ENCODE results near the gene WDSUB1. TPM values are rescaled to one million over a fixed set of nuclear protein-coding genes. Genes with fewer than 3 reads are reported as not detected.

The WDSUB1 gene
- total RNA-seq, 1 experiment from 2014 or later: 7.7 TPM

DNA sequence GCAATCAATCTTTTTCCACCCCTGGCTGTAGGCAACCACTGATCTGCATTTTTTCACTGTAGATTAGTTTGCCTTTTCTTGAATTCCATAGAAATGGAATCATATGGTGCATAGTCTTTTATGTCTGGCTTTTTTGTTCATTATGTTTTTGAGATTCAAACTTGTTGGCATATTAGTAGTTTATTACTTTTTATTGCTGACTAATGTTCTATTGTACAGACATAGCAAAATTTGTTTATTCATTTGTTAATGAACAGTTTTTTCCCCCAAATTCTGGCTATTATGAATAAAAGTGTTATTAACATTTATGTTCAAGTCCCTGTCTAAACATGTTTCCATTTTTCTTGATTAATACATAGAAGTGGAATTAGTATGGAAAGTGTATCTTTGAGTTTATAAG lies 21.4 kb upstream of the WDSUB1 start:
- POLR2A ChIA-PET: no interaction called here
- intact Hi-C loops (cut with micrococcal nuclease; ENCODE audit: unreplicated experiment): no loop called here
- CTCF ChIA-PET: no interaction called here
- BruUV-seq (replicated peaks): no TSS peak
- Histone ChIP-seq H3K4me1 (ENCODE audit: control insufficient read depth, insufficient read depth, low read length) (no peaks in the 10 kb centered on the region), H3K36me3 (ENCODE audit: control insufficient read depth, insufficient read depth, low read length) (no peaks in the 10 kb centered on the region), H3K4me3 (ENCODE audit: low read depth in 2 of 2, low read length in 2 of 2) (no peak overlapping the region), H3K27me3 (ENCODE audit: control insufficient read depth, insufficient read depth, low read length) (no peaks in the 10 kb centered on the region), H3K27ac (ENCODE audit: low read length) (no peak overlapping the region), H3K9me3 (ENCODE audit: control insufficient read depth, insufficient read depth, low read depth, low read length) (no peaks in the 10 kb centered on the region)
- DNase-seq (ENCODE audit: low read depth, low spot score): no peak
- TF ChIP-seq SIN3A (IDR thresholded peaks at IDR 0.05; ENCODE audit: borderline replicate concordance, insufficient read depth, low read depth, low read length): no peak
- TF ChIP-seq REST (IDR thresholded peaks at IDR 0.05; ENCODE audit: insufficient read depth in 1 of 2, low read depth in 2 of 2, low read length in 1 of 2): no peak
- TF ChIP-seq POLR2AphosphoS5 (IDR thresholded peaks at IDR 0.05; ENCODE audit: low read depth, low read length): no peak
- ATAC-seq: no peak
- in situ Hi-C loops (cut with HindIII; ENCODE audit: low pct_unique_long_range_greater_than_20kb, low sequenced_read_pairs): no loop called here

- DNase-seq (ENCODE audit: low read depth, low spot score) (no peak), ATAC-seq (no peak)
- TF ChIP-seq REST (IDR thresholded peaks at IDR 0.05; ENCODE audit: insufficient read depth in 1 of 2, low read depth in 2 of 2, low read length in 1 of 2) (no peak), SIN3A (IDR thresholded peaks at IDR 0.05; ENCODE audit: borderline replicate concordance, insufficient read depth, low read depth, low read length) (no peak), POLR2AphosphoS5 (IDR thresholded peaks at IDR 0.05; ENCODE audit: low read depth, low read length) (no peak), TCF7L2 (IDR thresholded peaks at IDR 0.05; ENCODE audit: low read depth, low read length) (no peak)
- TF ChIP-seq, protein P1, sequence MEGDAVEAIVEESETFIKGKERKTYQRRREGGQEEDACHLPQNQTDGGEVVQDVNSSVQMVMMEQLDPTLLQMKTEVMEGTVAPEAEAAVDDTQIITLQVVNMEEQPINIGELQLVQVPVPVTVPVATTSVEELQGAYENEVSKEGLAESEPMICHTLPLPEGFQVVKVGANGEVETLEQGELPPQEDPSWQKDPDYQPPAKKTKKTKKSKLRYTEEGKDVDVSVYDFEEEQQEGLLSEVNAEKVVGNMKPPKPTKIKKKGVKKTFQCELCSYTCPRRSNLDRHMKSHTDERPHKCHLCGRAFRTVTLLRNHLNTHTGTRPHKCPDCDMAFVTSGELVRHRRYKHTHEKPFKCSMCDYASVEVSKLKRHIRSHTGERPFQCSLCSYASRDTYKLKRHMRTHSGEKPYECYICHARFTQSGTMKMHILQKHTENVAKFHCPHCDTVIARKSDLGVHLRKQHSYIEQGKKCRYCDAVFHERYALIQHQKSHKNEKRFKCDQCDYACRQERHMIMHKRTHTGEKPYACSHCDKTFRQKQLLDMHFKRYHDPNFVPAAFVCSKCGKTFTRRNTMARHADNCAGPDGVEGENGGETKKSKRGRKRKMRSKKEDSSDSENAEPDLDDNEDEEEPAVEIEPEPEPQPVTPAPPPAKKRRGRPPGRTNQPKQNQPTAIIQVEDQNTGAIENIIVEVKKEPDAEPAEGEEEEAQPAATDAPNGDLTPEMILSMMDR (IDR thresholded peaks at IDR 0.05): no peak
- intact Hi-C loops (cut with micrococcal nuclease; ENCODE audit: unreplicated experiment) (no loop called here), in situ Hi-C loops (cut with HindIII; ENCODE audit: low pct_unique_long_range_greater_than_20kb, low sequenced_read_pairs) (no loop called here)
- Histone ChIP-seq H3K36me3 (ENCODE audit: control insufficient read depth, insufficient read depth, low read length) (no peaks in the 10 kb centered on the region), H3K27me3 (ENCODE audit: control insufficient read depth, insufficient read depth, low read length) (no peaks in the 10 kb centered on the region), H3K4me1 (ENCODE audit: control insufficient read depth, insufficient read depth, low read length) (no peaks in the 10 kb centered on the region), H3K9me3 (ENCODE audit: control insufficient read depth, insufficient read depth, low read depth, low read length) (no peaks in the 10 kb centered on the region), H3K4me3 (ENCODE audit: low read depth in 2 of 2, low read length in 2 of 2) (no peak overlapping the region), H3K27ac (ENCODE audit: low read length) (no peak overlapping the region)
- no TSS peak for BruUV-seq (replicated peaks)
- ChIA-PET CTCF (no interaction called here), POLR2A (no interaction called here)
Measured at GRCh38 chr2:159300586-159300985, 14.1 kb upstream of the WDSUB1 start.
